ENCODE results near the gene KIF1B. TPM values are rescaled to one million over a fixed set of nuclear protein-coding genes. Genes with fewer than 3 reads are reported as not detected.

The KIF1B gene
- total and polyA plus RNA-seq, 2 donors (not counting 1 experiment from before 2014, with no cell fraction given): 3.5 to 16.4 TPM

DNA sequence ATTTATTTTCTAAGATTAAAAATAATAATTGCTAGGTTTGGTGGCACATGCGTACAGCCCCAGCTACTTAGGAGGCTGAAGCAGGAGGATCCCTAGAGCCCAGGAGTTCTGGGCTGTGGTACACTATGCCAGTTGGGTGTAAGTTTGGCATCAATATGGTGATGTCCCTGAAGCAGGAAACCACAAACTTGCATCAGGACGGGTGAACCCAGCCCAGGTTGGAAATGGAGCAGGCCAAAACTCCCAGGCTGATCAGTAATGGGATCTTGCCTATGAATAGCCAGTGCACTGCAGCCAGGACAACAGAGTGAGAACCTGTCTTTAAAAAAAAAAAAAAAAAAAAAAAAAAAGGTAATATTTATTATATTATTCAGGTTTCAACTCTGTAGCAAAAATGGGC, 96.1 kb downstream of the KIF1B start:
- no peaks in the 10 kb centered on the region for H3K4me1 ChIP-seq (ENCODE audit: control insufficient read depth in 2 of 2, insufficient read depth in 2 of 2, low read length in 2 of 2)
- ChIA-PET POLR2A (no interaction called here), CTCF (interaction anchor here (0.7 kb wide), 1 partner anchor 1251 kb away, joined by 5 read pairs; no protein-coding TSS in a partner anchor)
- 100% methylated on average over 1 of the region's 2 CpGs for WGBS (ENCODE audit: insufficient coverage)
- Mint-ChIP-seq H3K27ac (no peak overlapping the region), H3K4me1 (no peaks in the 10 kb centered on the region), H3K4me3 (no peak overlapping the region), H3K9me3 (ENCODE audit: insufficient read depth) (no peaks in the 10 kb centered on the region), H3K27me3 (no peaks in the 10 kb centered on the region)
- H3K27ac ChIP-seq (ENCODE audit: low read length in 2 of 2): no peak overlapping the region
- no peak overlapping the region for H3K4me2 ChIP-seq (replicated peaks; ENCODE audit: low read depth, low read length, poor library complexity, severe bottlenecking)
- ATAC-seq (ENCODE audit: low read depth): no peak
- H3K36me3 ChIP-seq (replicated peaks in 1 of 2; ENCODE audit: control extremely low read depth in 1 of 2, control insufficient read depth in 1 of 2, extremely low read depth in 1 of 2, insufficient read depth in 2 of 2, low read length in 1 of 2): no peaks in the 10 kb centered on the region
- no peaks in the 10 kb centered on the region for H3K27me3 ChIP-seq (replicated peaks in 1 of 4; ENCODE audit: control extremely low read depth in 1 of 4, control insufficient read depth in 3 of 4, insufficient read depth in 4 of 4, low read length in 3 of 4)
- H3K4me3 ChIP-seq (ENCODE audit: control extremely low read depth in 1 of 5, extremely low read depth in 1 of 5, insufficient read depth in 1 of 5, low read depth in 2 of 5, low read length in 4 of 5): no peak overlapping the region
- H3K9ac ChIP-seq (ENCODE audit: low read length): no peak overlapping the region
- no peak overlapping the region for H2AFZ ChIP-seq (ENCODE audit: insufficient read depth, low read depth, low read length, poor library complexity, severe bottlenecking)
- no peaks in the 10 kb centered on the region for H3K9me3 ChIP-seq (ENCODE audit: control extremely low read depth in 1 of 3, control insufficient read depth in 2 of 3, insufficient read depth in 1 of 3, low read length in 2 of 3)
- intact Hi-C loops (cut with micrococcal nuclease): no loop called here
- H3K79me2 ChIP-seq (ENCODE audit: control insufficient read depth, insufficient read depth, low read length): no peaks in the 10 kb centered on the region
- no peak for DNase-seq
- H4K20me1 ChIP-seq (ENCODE audit: control insufficient read depth, insufficient read depth, low read length, poor library complexity, severe bottlenecking): no peaks in the 10 kb centered on the region
- TF ChIP-seq EZH2 (IDR thresholded peaks at IDR 0.05; ENCODE audit: borderline replicate concordance, insufficient read depth, low read depth, low read length, poor library complexity, severe bottlenecking): no peak
- TF ChIP-seq, protein P1, sequence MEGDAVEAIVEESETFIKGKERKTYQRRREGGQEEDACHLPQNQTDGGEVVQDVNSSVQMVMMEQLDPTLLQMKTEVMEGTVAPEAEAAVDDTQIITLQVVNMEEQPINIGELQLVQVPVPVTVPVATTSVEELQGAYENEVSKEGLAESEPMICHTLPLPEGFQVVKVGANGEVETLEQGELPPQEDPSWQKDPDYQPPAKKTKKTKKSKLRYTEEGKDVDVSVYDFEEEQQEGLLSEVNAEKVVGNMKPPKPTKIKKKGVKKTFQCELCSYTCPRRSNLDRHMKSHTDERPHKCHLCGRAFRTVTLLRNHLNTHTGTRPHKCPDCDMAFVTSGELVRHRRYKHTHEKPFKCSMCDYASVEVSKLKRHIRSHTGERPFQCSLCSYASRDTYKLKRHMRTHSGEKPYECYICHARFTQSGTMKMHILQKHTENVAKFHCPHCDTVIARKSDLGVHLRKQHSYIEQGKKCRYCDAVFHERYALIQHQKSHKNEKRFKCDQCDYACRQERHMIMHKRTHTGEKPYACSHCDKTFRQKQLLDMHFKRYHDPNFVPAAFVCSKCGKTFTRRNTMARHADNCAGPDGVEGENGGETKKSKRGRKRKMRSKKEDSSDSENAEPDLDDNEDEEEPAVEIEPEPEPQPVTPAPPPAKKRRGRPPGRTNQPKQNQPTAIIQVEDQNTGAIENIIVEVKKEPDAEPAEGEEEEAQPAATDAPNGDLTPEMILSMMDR (IDR thresholded peaks at IDR 0.05): no peak

DNA sequence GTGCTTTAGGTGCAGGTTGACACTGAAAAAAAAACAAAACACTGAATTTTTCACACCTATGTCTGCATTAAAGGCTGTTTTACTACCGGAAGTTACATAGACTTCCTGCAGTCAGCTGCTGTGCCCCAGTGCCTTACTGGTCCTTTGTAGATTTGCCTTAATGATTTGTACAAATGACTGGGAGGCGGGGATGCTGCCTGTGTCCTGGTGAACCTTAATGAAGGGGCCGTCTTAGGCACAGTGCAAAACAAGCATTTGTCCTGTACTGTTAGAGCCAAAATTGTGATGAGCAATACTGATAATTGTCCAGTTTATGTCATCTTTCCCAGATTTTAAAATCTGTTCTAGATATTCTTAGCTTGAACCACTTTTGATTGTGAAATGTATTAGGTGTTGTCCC, 97.6 kb downstream of the KIF1B start:
- WGBS (ENCODE audit: insufficient coverage): 90% methylated on average over 3 of the region's 3 CpGs
- no peak overlapping the region for H3K27ac Mint-ChIP-seq
- Histone ChIP-seq H3K27ac (ENCODE audit: low read length in 2 of 2) (no peak overlapping the region), H2AFZ (ENCODE audit: insufficient read depth, low read depth, low read length, poor library complexity, severe bottlenecking) (no peak overlapping the region), H3K36me3 (replicated peaks in 1 of 2; ENCODE audit: control extremely low read depth in 1 of 2, control insufficient read depth in 1 of 2, extremely low read depth in 1 of 2, insufficient read depth in 2 of 2, low read length in 1 of 2) (no peaks in the 10 kb centered on the region), H3K4me3 (ENCODE audit: control extremely low read depth in 1 of 5, extremely low read depth in 1 of 5, insufficient read depth in 1 of 5, low read depth in 2 of 5, low read length in 4 of 5) (no peak overlapping the region), H3K9ac (ENCODE audit: low read length) (no peak overlapping the region), H3K4me2 (replicated peaks; ENCODE audit: low read depth, low read length, poor library complexity, severe bottlenecking) (no peak overlapping the region), H4K20me1 (ENCODE audit: control insufficient read depth, insufficient read depth, low read length, poor library complexity, severe bottlenecking) (no peaks in the 10 kb centered on the region), H3K9me3 (ENCODE audit: control extremely low read depth in 1 of 3, control insufficient read depth in 2 of 3, insufficient read depth in 1 of 3, low read length in 2 of 3) (no peaks in the 10 kb centered on the region), H3K27me3 (replicated peaks in 1 of 4; ENCODE audit: control extremely low read depth in 1 of 4, control insufficient read depth in 3 of 4, insufficient read depth in 4 of 4, low read length in 3 of 4) (no peaks in the 10 kb centered on the region), H3K4me1 (ENCODE audit: control insufficient read depth in 2 of 2, insufficient read depth in 2 of 2, low read length in 2 of 2) (no peaks in the 10 kb centered on the region), H3K79me2 (ENCODE audit: control insufficient read depth, insufficient read depth, low read length) (no peaks in the 10 kb centered on the region)
- ChIA-PET CTCF (no interaction called here), POLR2A (no interaction called here)
- H3K27me3 Mint-ChIP-seq: no peaks in the 10 kb centered on the region
- no peaks in the 10 kb centered on the region for H3K9me3 Mint-ChIP-seq (ENCODE audit: insufficient read depth)
- TF ChIP-seq, protein P1 (IDR thresholded peaks at IDR 0.05): no peak
- TF ChIP-seq EZH2 (IDR thresholded peaks at IDR 0.05; ENCODE audit: borderline replicate concordance, insufficient read depth, low read depth, low read length, poor library complexity, severe bottlenecking): no peak
- no peak for ATAC-seq (ENCODE audit: low read depth)
- no peaks in the 10 kb centered on the region for H3K4me1 Mint-ChIP-seq
- intact Hi-C loops (cut with micrococcal nuclease): no loop called here
- no peak for DNase-seq
- no peak overlapping the region for H3K4me3 Mint-ChIP-seq

Data from B cell (primary cell).